ENCODE results near the gene PROB1.
"Not testable (repeated sequence)": the region's sequence is repeated elsewhere in the genome, so short reads cannot be mapped to it uniquely, and the experiment has no call there.

PROB1 gene

GRCh38 chr5:139391570-139392323, 3.2 kb downstream of the PROB1 start:
- Histone ChIP-seq H3K4me1 (ENCODE audit: control insufficient read depth, insufficient read depth, low read length) (peaks cover 40% of the 10 kb centered on the region), H3K9me3 (ENCODE audit: control insufficient read depth, insufficient read depth, low read depth, low read length) (no peaks in the 10 kb centered on the region), H3K36me3 (ENCODE audit: control insufficient read depth, insufficient read depth, low read length) (no peaks in the 10 kb centered on the region), H3K9ac (ENCODE audit: low read length) (no peak overlapping the region), H3K4me3 (ENCODE audit: low read depth, low read length) (peak overlapping the region; percentile 68), H3K27me3 (ENCODE audit: control insufficient read depth, insufficient read depth, low read length) (peaks cover 29% of the 10 kb centered on the region), H3K27ac (ENCODE audit: low read depth, low read length) (no peak overlapping the region)

GRCh38 chr5:139390639-139391569, 4.0 kb downstream of the PROB1 start:
- no peak overlapping the region for H3K27ac ChIP-seq (ENCODE audit: low read depth, low read length)
- no peaks in the 10 kb centered on the region for H3K9me3 ChIP-seq (ENCODE audit: control insufficient read depth, insufficient read depth, low read depth, low read length)
- no peaks in the 10 kb centered on the region for H3K36me3 ChIP-seq (ENCODE audit: control insufficient read depth, insufficient read depth, low read length)
- peaks cover 29% of the 10 kb centered on the region for H3K27me3 ChIP-seq (ENCODE audit: control insufficient read depth, insufficient read depth, low read length)
- H3K9ac ChIP-seq (ENCODE audit: low read length) = no peak overlapping the region
- H3K4me3 ChIP-seq (ENCODE audit: low read depth, low read length) = no peak overlapping the region
- H3K4me1 ChIP-seq (ENCODE audit: control insufficient read depth, insufficient read depth, low read length) = peaks cover 33% of the 10 kb centered on the region

- peaks cover 22% of the 10 kb centered on the region for H3K27me3 ChIP-seq (ENCODE audit: control insufficient read depth, insufficient read depth, low read length)
- H3K4me3 ChIP-seq (ENCODE audit: low read depth, low read length) = no peak within 1 kb of the TSS
- H3K9me3 ChIP-seq (ENCODE audit: control insufficient read depth, insufficient read depth, low read depth, low read length) = no peaks in the 10 kb centered on the region
- H3K9ac ChIP-seq (ENCODE audit: low read length) = no peak within 1 kb of the TSS
- H3K27ac ChIP-seq (ENCODE audit: low read depth, low read length) = no peak within 1 kb of the TSS
- no peaks in the 10 kb centered on the region for H3K36me3 ChIP-seq (ENCODE audit: control insufficient read depth, insufficient read depth, low read length)
- peaks cover 24% of the 10 kb centered on the region for H3K4me1 ChIP-seq (ENCODE audit: control insufficient read depth, insufficient read depth, low read length)
Observed at GRCh38 chr5:139389701-139390638, 4.9 kb downstream of the PROB1 start, which contains the start of gene MZB1. Gene MZB1 (minus strand): TSS chr5:139389913. CDS start chr5:139389856, 57 bp downstream.

- peaks cover 20% of the 10 kb centered on the region for H3K4me1 ChIP-seq (ENCODE audit: control insufficient read depth, insufficient read depth, low read length)
- peaks cover 6% of the 10 kb centered on the region for H3K27me3 ChIP-seq (ENCODE audit: control insufficient read depth, insufficient read depth, low read length)
- no peak overlapping the region for H3K27ac ChIP-seq (ENCODE audit: low read depth, low read length)
- H3K36me3 ChIP-seq (ENCODE audit: control insufficient read depth, insufficient read depth, low read length) = no peaks in the 10 kb centered on the region
- H3K4me3 ChIP-seq (ENCODE audit: low read depth, low read length) = no peak overlapping the region
- no peak overlapping the region for H3K9ac ChIP-seq (ENCODE audit: low read length)
- no peaks in the 10 kb centered on the region for H3K9me3 ChIP-seq (ENCODE audit: control insufficient read depth, insufficient read depth, low read depth, low read length)
Observed at GRCh38 chr5:139388198-139388821, 6.6 kb downstream of the PROB1 start.

GRCh38 chr5:139387611-139388197, 7.2 kb downstream of the PROB1 start:
- no peaks in the 10 kb centered on the region for H3K36me3 ChIP-seq (ENCODE audit: control insufficient read depth, insufficient read depth, low read length)
- H3K4me3 ChIP-seq (ENCODE audit: low read depth, low read length) = no peak overlapping the region
- no peaks in the 10 kb centered on the region for H3K9me3 ChIP-seq (ENCODE audit: control insufficient read depth, insufficient read depth, low read depth, low read length)
- H3K9ac ChIP-seq (ENCODE audit: low read length) = no peak overlapping the region
- H3K27me3 ChIP-seq (ENCODE audit: control insufficient read depth, insufficient read depth, low read length) = no peaks in the 10 kb centered on the region; the same call in 1 of the 2 replicates
- H3K4me1 ChIP-seq (ENCODE audit: control insufficient read depth, insufficient read depth, low read length) = peaks cover 20% of the 10 kb centered on the region
- H3K27ac ChIP-seq (ENCODE audit: low read depth, low read length) = no peak overlapping the region

GRCh38 chr5:139386956-139387355, 7.9 kb downstream of the PROB1 start:
- not testable (repeated sequence) for H3K9ac ChIP-seq (ENCODE audit: low read length); H3K4me3 ChIP-seq (ENCODE audit: low read depth, low read length); H3K36me3 ChIP-seq (ENCODE audit: control insufficient read depth, insufficient read depth, low read length); H3K9me3 ChIP-seq (ENCODE audit: control insufficient read depth, insufficient read depth, low read depth, low read length); H3K27ac ChIP-seq (ENCODE audit: low read depth, low read length); H3K27me3 ChIP-seq (ENCODE audit: control insufficient read depth, insufficient read depth, low read length)
- H3K4me1 ChIP-seq (ENCODE audit: control insufficient read depth, insufficient read depth, low read length) = peaks cover 19% of the 10 kb centered on the region

GRCh38 chr5:139386050-139386438, 8.9 kb downstream of the PROB1 start:
- no peak overlapping the region for H3K27ac ChIP-seq (ENCODE audit: low read depth, low read length)
- H3K4me3 ChIP-seq (ENCODE audit: low read depth, low read length) = no peak overlapping the region
- H3K4me1 ChIP-seq (ENCODE audit: control insufficient read depth, insufficient read depth, low read length) = peaks cover 12% of the 10 kb centered on the region
- H3K36me3 ChIP-seq (ENCODE audit: control insufficient read depth, insufficient read depth, low read length) = no peaks in the 10 kb centered on the region
- no peak overlapping the region for H3K9ac ChIP-seq (ENCODE audit: low read length)
- no peaks in the 10 kb centered on the region for H3K27me3 ChIP-seq (ENCODE audit: control insufficient read depth, insufficient read depth, low read length)
- no peaks in the 10 kb centered on the region for H3K9me3 ChIP-seq (ENCODE audit: control insufficient read depth, insufficient read depth, low read depth, low read length)

- H3K4me3 ChIP-seq (ENCODE audit: low read depth, low read length) = no peak overlapping the region
- no peak overlapping the region for H3K9ac ChIP-seq (ENCODE audit: low read length)
Observed at GRCh38 chr5:139385061-139386049, 9.5 kb downstream of the PROB1 start.

GRCh38 chr5:139384591-139385051, 10.3 kb downstream of the PROB1 start:
- no peak overlapping the region for H3K27ac ChIP-seq (ENCODE audit: low read depth, low read length)
- H3K4me3 ChIP-seq (ENCODE audit: low read depth, low read length) = no peak overlapping the region
- no peak overlapping the region for H3K9ac ChIP-seq (ENCODE audit: low read length)
- peaks cover 12% of the 10 kb centered on the region for H3K4me1 ChIP-seq (ENCODE audit: control insufficient read depth, insufficient read depth, low read length)
- H3K27me3 ChIP-seq (ENCODE audit: control insufficient read depth, insufficient read depth, low read length) = no peaks in the 10 kb centered on the region
- H3K36me3 ChIP-seq (ENCODE audit: control insufficient read depth, insufficient read depth, low read length) = no peaks in the 10 kb centered on the region
- no peaks in the 10 kb centered on the region for H3K9me3 ChIP-seq (ENCODE audit: control insufficient read depth, insufficient read depth, low read depth, low read length)

More at GRCh38 chr5:139385061-139386049, 9.5 kb downstream of the PROB1 start:
- Histone ChIP-seq H3K36me3 (ENCODE audit: control insufficient read depth, insufficient read depth, low read length) (no peaks in the 10 kb centered on the region), H3K27me3 (ENCODE audit: control insufficient read depth, insufficient read depth, low read length) (no peaks in the 10 kb centered on the region), H3K9me3 (ENCODE audit: control insufficient read depth, insufficient read depth, low read depth, low read length) (no peaks in the 10 kb centered on the region), H3K4me1 (ENCODE audit: control insufficient read depth, insufficient read depth, low read length) (peaks cover 12% of the 10 kb centered on the region), H3K27ac (ENCODE audit: low read depth, low read length) (no peak overlapping the region)

All from HUES6 (cell line).